ENCODE measurements around the gene MALRD1. TPM values are rescaled to one million over a fixed set of nuclear protein-coding genes. Genes with fewer than 3 reads are reported as not detected.

Gene MALRD1
- total RNA-seq, 1 experiment from 2014 or later: 0.50 TPM

DNA sequence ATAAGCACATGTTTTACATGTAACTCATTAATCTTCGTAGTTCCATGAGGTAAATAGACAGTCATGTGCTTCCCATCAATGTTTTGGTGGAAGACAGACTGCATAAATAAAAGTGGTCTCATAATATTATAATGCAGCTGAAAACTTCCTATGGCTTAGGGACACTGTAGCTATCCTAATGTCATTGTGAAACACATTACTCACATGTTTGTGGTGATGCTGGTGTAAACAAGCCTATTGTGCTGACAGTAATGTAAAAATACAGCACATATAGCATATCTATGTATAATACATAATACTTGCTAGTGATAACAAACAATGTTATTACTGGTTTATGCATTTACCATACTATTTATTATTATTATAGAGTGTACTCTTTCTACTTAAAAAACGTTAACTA is 730.4 kb downstream of the MALRD1 start:
- ATAC-seq (no peak), DNase-seq (ENCODE audit: low spot score) (no peak)
- CTCF ChIA-PET: no interaction called here
- Mint-ChIP-seq H3K27ac (no peak overlapping the region), H3K27me3 (ENCODE audit: low read depth) (no peaks in the 10 kb centered on the region), H3K4me3 (no peak overlapping the region), H3K9me3 (peaks cover 11% of the 10 kb centered on the region), H3K36me3 (0 out of 2 replicates have a peak, but pooled peaks cover 2% of the 10 kb centered on the region), H3K4me1 (peaks cover 12% of the 10 kb centered on the region)
- POLR2A ChIA-PET: no interaction called here
- no peak for TF ChIP-seq ESRRA (CRISPR knock-in tag; IDR thresholded peaks at IDR 0.05; ENCODE audit: borderline replicate concordance)
- TF ChIP-seq, protein P1, sequence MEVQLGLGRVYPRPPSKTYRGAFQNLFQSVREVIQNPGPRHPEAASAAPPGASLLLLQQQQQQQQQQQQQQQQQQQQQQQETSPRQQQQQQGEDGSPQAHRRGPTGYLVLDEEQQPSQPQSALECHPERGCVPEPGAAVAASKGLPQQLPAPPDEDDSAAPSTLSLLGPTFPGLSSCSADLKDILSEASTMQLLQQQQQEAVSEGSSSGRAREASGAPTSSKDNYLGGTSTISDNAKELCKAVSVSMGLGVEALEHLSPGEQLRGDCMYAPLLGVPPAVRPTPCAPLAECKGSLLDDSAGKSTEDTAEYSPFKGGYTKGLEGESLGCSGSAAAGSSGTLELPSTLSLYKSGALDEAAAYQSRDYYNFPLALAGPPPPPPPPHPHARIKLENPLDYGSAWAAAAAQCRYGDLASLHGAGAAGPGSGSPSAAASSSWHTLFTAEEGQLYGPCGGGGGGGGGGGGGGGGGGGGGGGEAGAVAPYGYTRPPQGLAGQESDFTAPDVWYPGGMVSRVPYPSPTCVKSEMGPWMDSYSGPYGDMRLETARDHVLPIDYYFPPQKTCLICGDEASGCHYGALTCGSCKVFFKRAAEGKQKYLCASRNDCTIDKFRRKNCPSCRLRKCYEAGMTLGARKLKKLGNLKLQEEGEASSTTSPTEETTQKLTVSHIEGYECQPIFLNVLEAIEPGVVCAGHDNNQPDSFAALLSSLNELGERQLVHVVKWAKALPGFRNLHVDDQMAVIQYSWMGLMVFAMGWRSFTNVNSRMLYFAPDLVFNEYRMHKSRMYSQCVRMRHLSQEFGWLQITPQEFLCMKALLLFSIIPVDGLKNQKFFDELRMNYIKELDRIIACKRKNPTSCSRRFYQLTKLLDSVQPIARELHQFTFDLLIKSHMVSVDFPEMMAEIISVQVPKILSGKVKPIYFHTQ (CRISPR knock-in tag; IDR thresholded peaks at IDR 0.05): no peak
- no peak for TF ChIP-seq ZNF512 (CRISPR knock-in tag; IDR thresholded peaks at IDR 0.05; ENCODE audit: borderline replicate concordance)
- no peak for TF ChIP-seq FOXP1 (CRISPR knock-in tag; IDR thresholded peaks at IDR 0.05; ENCODE audit: borderline replicate concordance)
- TF ChIP-seq CBFB (CRISPR knock-in tag; IDR thresholded peaks at IDR 0.05; ENCODE audit: low read depth): no peak
- no peak for TF ChIP-seq ZNF396 (CRISPR knock-in tag; IDR thresholded peaks at IDR 0.05; ENCODE audit: borderline replicate concordance)
- no peak for TF ChIP-seq TCF7 (CRISPR knock-in tag; IDR thresholded peaks at IDR 0.05; ENCODE audit: low read depth)
- no peak for TF ChIP-seq AFF4 (CRISPR knock-in tag; IDR thresholded peaks at IDR 0.05; ENCODE audit: borderline replicate concordance)
- TF ChIP-seq ZNF671 (CRISPR knock-in tag; IDR thresholded peaks at IDR 0.05): no peak
- TF ChIP-seq, protein P2, sequence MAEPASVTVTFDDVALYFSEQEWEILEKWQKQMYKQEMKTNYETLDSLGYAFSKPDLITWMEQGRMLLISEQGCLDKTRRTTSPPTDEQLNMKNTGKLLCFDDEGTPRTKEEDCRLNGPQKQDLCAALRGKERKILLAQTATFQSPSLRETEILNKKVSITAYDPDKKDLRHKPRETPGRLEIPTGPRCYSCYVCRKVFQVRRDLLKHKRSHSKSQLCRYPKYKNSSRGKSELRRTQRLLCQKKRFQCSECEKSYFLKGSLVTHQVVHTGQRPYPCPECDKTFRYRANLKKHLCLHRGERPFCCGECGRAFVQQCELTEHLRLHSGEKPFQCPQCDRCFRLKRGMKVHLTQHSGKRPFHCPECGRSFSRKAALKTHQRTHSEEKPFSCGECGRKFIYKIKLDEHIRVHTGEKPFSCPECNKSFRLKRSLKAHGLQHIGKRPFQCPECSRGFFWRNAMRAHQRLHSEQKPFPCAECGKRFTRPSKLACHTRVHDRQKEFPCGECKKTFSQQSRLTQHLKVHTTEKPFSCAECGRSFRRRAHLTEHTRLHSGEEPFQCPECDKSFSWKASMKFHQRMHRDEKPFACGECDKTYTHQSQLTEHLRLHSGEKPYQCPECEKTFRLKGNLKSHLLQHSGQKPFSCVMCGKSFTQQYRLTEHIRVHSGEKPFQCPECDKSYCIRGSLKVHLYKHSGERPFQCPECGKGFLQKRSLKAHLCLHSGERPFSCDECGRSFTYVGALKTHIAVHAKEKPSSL (CRISPR knock-in tag; conservative IDR thresholded peaks at IDR 0.05): no peak

GRCh38 chr10:19782430-19783089 is 734.0 kb downstream of the MALRD1 start:
- peaks cover 32% of the 10 kb centered on the region for H3K4me1 Mint-ChIP-seq
- ChIA-PET CTCF (no interaction called here), POLR2A (no interaction called here)
- H3K27ac Mint-ChIP-seq: no peak overlapping the region
- H3K36me3 Mint-ChIP-seq: 0 out of 2 replicates have a peak, but pooled peaks cover 2% of the 10 kb centered on the region
- no peak for TF ChIP-seq RORB (CRISPR knock-in tag; IDR thresholded peaks at IDR 0.05)
- TF ChIP-seq EMX1 (CRISPR knock-in tag; IDR thresholded peaks at IDR 0.05): no peak
- TF ChIP-seq ZNF423 (CRISPR knock-in tag; IDR thresholded peaks at IDR 0.05): no peak
- TF ChIP-seq ZBTB43 (CRISPR knock-in tag; IDR thresholded peaks at IDR 0.05): no peak
- TF ChIP-seq SMAD4 (CRISPR knock-in tag; IDR thresholded peaks at IDR 0.05): no peak
- no peak for TF ChIP-seq FOXJ3 (CRISPR knock-in tag; IDR thresholded peaks at IDR 0.05; ENCODE audit: borderline replicate concordance)
- no peak for TF ChIP-seq GTF2I (CRISPR knock-in tag; conservative IDR thresholded peaks at IDR 0.05)
- no peak for TF ChIP-seq PRRX2 (CRISPR knock-in tag; IDR thresholded peaks at IDR 0.05)
- TF ChIP-seq NFE2L1 (CRISPR knock-in tag; IDR thresholded peaks at IDR 0.05): no peak
- no peaks in the 10 kb centered on the region for H3K27me3 Mint-ChIP-seq (ENCODE audit: low read depth)
- no peak for DNase-seq (ENCODE audit: low spot score)
- H3K4me3 Mint-ChIP-seq: no peak overlapping the region
- peaks cover 16% of the 10 kb centered on the region for H3K9me3 Mint-ChIP-seq
- ATAC-seq: no peak
